Heart left ventricle (tissue), 16 donors: ENCODE measurements around the gene CACNA1G. TPM values are rescaled to one million over a fixed set of nuclear protein-coding genes. Genes with fewer than 3 reads are reported as not detected.

ENCODE experiments used
- ATAC-seq, 4 donors: fragments of 200-7000 bp; cut with Tn5 transposase; one replicate each; pipeline ENCODE4 v1.9.1; 2020 to 2022; ENCODE audit warnings: moderate library complexity in 4 of 4, mild to moderate bottlenecking in 3 of 4, moderate number of reproducible peaks in 1 of 4
- DNase-seq, 5 donors: peaks; one replicate each; pipeline ENCODE4 v3.0.0-alpha.2; 2020
- H3K27ac ChIP-seq, 12 donors: fragments of 200-600 bp; sonication (generic) in 4 of 12; one replicate each; pipeline versions ENCODE4 v1.5.0 to v1.8.0; 2016 to 2022; ENCODE audit warnings: mild to moderate bottlenecking in 2 of 12
- H3K27me3 ChIP-seq, 9 donors: fragments of 200-600 bp; sonication (generic) in 2 of 9; one replicate each; pipeline versions ENCODE4 v1.5.1 to v1.8.0; 2016 to 2022; ENCODE audit warnings: mild to moderate bottlenecking in 3 of 9
- H3K36me3 ChIP-seq, 9 donors: fragments of 200-600 bp; sonication (generic) in 2 of 9; one replicate each; pipeline versions ENCODE4 v1.5.0 to v1.8.0; 2018 to 2022; ENCODE audit warnings: mild to moderate bottlenecking in 2 of 9
- H3K4me1 ChIP-seq, 12 donors: fragments of 200-600 bp; sonication (generic) in 4 of 12; one replicate each; pipeline versions ENCODE4 v1.5.0 to v1.8.0; 2016 to 2022; ENCODE audit warnings: mild to moderate bottlenecking in 3 of 12
- H3K4me3 ChIP-seq, 12 donors: fragments of 200-600 bp; sonication (generic) in 4 of 12; one replicate each; pipeline versions ENCODE4 v1.5.0 to v1.8.0; 2017 to 2022; ENCODE audit warnings: mild to moderate bottlenecking in 9 of 12, moderate library complexity in 4 of 12
- H3K9me3 ChIP-seq, 12 donors: fragments of 200-600 bp; sonication (generic) in 4 of 12; one replicate each; pipeline versions ENCODE4 v1.5.0 to v1.8.0; 2016 to 2022; ENCODE audit warnings: mild to moderate bottlenecking in 1 of 12
- CTCF ChIP-seq, 12 donors: fragments of 200-600 bp; sonication (generic) in 4 of 12; IDR thresholded peaks; one replicate each; pipeline versions ENCODE4 v1.5.0 to v1.8.0; 2018 to 2022; ENCODE audit warnings: antibody characterized with exemption in 12 of 12, mild to moderate bottlenecking in 5 of 12
- POLR2A ChIP-seq, 2 donors: fragments of 450-650 bp; IDR thresholded peaks; one replicate each; pipeline ENCODE4 v1.6.1; 2017; ENCODE audit warnings: antibody characterized with exemption in 2 of 2, mild to moderate bottlenecking in 2 of 2, moderate library complexity in 2 of 2
- WGBS, 4 donors: extraction: QIAGEN DNeasy Blood & Tissue Kit in 2 of 4; methylation state at CpG; one replicate each; pipeline versions ENCODE4 v1.1.5 to v1.1.7; 2013 to 2018; 5-methylcytosine and 5-hydroxymethylcytosine counted together
- intact Hi-C, 10 donors: fragments of 100-400 bp; cut with DNase I; formaldehyde crosslinking; loops; one replicate each; pipeline versions ENCODE4 v1.11.1 to v1.14.2; 2022
- polyA plus RNA-seq, 2 donors: library from polyadenylated mRNA; stranded (reverse); fragments of 200-250 nt; gene quantifications; one replicate each; pipeline ENCODE4 v1.2.3, GENCODE V29; 2013
- total RNA-seq, 9 donors: library from RNA; depleted of rRNA in 2 of 9; stranded (reverse); fragments of >200 nt in 2 of 9; fragmentation: NEBNext Ultra II Directional in 3 of 9; extraction: Animal tissue kit (Norgen Biotek cat#: 25700) in 3 of 9; gene quantifications; one replicate each; pipeline versions ENCODE4 v1.1.0 to v1.2.4, GENCODE V29; 2016 to 2023
- donor health status: ischemic (EF 13 %, LVEDD 7.1; RV severe dilation, severe dysfunction).
- donor health status: healthy with polysubstance abuse.
- donor health status: DM: no; HTN: yes; CAD: no.
- donor health status: DM: no; HTN: no; CAD: no.
- donor health status: ischemic (EF 25% LVEDD 6.9; RV normal size, moderate dysfunction).
- donor health status: ischemic (EF 25% LVEDD 5.7; RV mildly dilated, moderate dysfunction).
- donor health status: healthy.
- donor health status: DM: yes; HTN: yes; CAD: no.
- donor health status: ischemic (EF 35%, LVEDD 5.7; RV mildly dilated, moderate dysfunction).
- donor health status: nonischemic (EF 11% LVEDD 7.7; RV severe dilation, severe dysfunction).
- donor health status: DM: yes; HTN: yes; CAD: no.
- donor health status: PGD.
- donor health status: ischemic (EF 29% LVEDD 5.4; RV normal size, mild dysfunction).
- donor health status: nonischemic (EF 23%, LVEDD 6.1; RV moderate dilation, normal function).

The CACNA1G gene
- total and polyA plus RNA-seq, 11 donors, result 0.02 to 0.48 (median 0.13) TPM; not detected in 1

GRCh38 chr17:50565402-50566350 lies 5.2 kb downstream of the CACNA1G start:
- no peak for TF ChIP-seq POLR2A (IDR thresholded peaks at IDR 0.05)
- TF ChIP-seq CTCF (IDR thresholded peaks at IDR 0.05), result no peak
- no peak for ATAC-seq
- Histone ChIP-seq H3K4me1 (peaks cover 4 to 24% (median 9%) of the 10 kb centered on the region in 12 donors), H3K27ac (no peak overlapping the region), H3K9me3 (no peaks in the 10 kb centered on the region), H3K27me3 (peaks cover 19 to 55% (median 35%) of the 10 kb centered on the region in 9 donors), H3K36me3 (no peaks in the 10 kb centered on the region), H3K4me3 (peak overlapping the region in 2 of 12 donors; percentile 10 to 12)
- intact Hi-C loops, result no loop called here
- DNase-seq, result no peak
- WGBS, 4 donors, result 47 to 56% (median 52%) methylated on average over 9 to 10 of the region's 10 CpGs

- Histone ChIP-seq H3K27me3 (peaks cover 10 to 43% (median 23%) of the 10 kb centered on the region in 9 donors), H3K4me3 (no peak overlapping the region), H3K4me1 (peaks cover 0 to 16% (median 0%) of the 10 kb centered on the region in 12 donors), H3K9me3 (no peaks in the 10 kb centered on the region), H3K27ac (no peak overlapping the region), H3K36me3 (no peaks in the 10 kb centered on the region)
- 31 to 56% (median 48%) methylated on average over 2 of the region's 2 CpGs for WGBS, 4 donors
- ATAC-seq, result no peak
- intact Hi-C loops, result no loop called here
- TF ChIP-seq CTCF (IDR thresholded peaks at IDR 0.05), result no peak
- TF ChIP-seq POLR2A (IDR thresholded peaks at IDR 0.05), result no peak
- no peak for DNase-seq
These were observed 6.4 kb downstream of the CACNA1G start for GRCh38 chr17:50566886-50567285.

GRCh38 chr17:50568659-50569058 lies 8.1 kb downstream of the CACNA1G start:
- intact Hi-C loops, result no loop called here
- Histone ChIP-seq H3K9me3 (no peaks in the 10 kb centered on the region), H3K27ac (no peak overlapping the region), H3K4me1 (peaks cover 0 to 16% (median 0%) of the 10 kb centered on the region in 12 donors), H3K27me3 (peaks cover 0 to 25% (median 8%) of the 10 kb centered on the region in 9 donors), H3K4me3 (no peak overlapping the region), H3K36me3 (no peaks in the 10 kb centered on the region)
- WGBS, 4 donors, result 90 to 97% (median 93%) methylated on average over 8 to 12 of the region's 12 CpGs
- ATAC-seq (no peak), DNase-seq (no peak)
- TF ChIP-seq POLR2A (IDR thresholded peaks at IDR 0.05), result no peak
- no peak for TF ChIP-seq CTCF (IDR thresholded peaks at IDR 0.05)

GRCh38 chr17:50569592-50569991 lies 9.1 kb downstream of the CACNA1G start:
- no peak for DNase-seq
- H3K27ac ChIP-seq, result no peak overlapping the region
- H3K9me3 ChIP-seq, result no peaks in the 10 kb centered on the region
- peaks cover 0 to 21% (median 6%) of the 10 kb centered on the region in 9 donors for H3K27me3 ChIP-seq
- no peak overlapping the region for H3K4me3 ChIP-seq
- peaks cover 0 to 10% (median 0%) of the 10 kb centered on the region in 12 donors for H3K4me1 ChIP-seq
- intact Hi-C loops, result no loop called here
- no peaks in the 10 kb centered on the region for H3K36me3 ChIP-seq
- no peak for ATAC-seq
- 67 to 88% (median 74%) methylated on average over 6 to 7 of the region's 7 CpGs for WGBS, 4 donors
- no peak for TF ChIP-seq CTCF (IDR thresholded peaks at IDR 0.05)
- TF ChIP-seq POLR2A (IDR thresholded peaks at IDR 0.05), result no peak
